ENCODE data around the gene PHTF2. TPM values are rescaled to one million over a fixed set of nuclear protein-coding genes. Genes with fewer than 3 reads are reported as not detected.

Gene PHTF2
- total RNA-seq, 4 donors from 2014 or later: 8.6 to 54.5 (median 14.5) TPM

- Histone ChIP-seq H3K4me1 (no peaks in the 10 kb centered on the region), H3K36me3 (peaks cover 0 to 7% (median 0%) of the 10 kb centered on the region in 3 donors), H3K9me3 (no peaks in the 10 kb centered on the region), H3K4me3 (no peak overlapping the region), H3K27me3 (no peaks in the 10 kb centered on the region), H3K27ac (no peak overlapping the region)
- TF ChIP-seq POLR2A (IDR thresholded peaks at IDR 0.05): no peak
- TF ChIP-seq, protein P1, sequence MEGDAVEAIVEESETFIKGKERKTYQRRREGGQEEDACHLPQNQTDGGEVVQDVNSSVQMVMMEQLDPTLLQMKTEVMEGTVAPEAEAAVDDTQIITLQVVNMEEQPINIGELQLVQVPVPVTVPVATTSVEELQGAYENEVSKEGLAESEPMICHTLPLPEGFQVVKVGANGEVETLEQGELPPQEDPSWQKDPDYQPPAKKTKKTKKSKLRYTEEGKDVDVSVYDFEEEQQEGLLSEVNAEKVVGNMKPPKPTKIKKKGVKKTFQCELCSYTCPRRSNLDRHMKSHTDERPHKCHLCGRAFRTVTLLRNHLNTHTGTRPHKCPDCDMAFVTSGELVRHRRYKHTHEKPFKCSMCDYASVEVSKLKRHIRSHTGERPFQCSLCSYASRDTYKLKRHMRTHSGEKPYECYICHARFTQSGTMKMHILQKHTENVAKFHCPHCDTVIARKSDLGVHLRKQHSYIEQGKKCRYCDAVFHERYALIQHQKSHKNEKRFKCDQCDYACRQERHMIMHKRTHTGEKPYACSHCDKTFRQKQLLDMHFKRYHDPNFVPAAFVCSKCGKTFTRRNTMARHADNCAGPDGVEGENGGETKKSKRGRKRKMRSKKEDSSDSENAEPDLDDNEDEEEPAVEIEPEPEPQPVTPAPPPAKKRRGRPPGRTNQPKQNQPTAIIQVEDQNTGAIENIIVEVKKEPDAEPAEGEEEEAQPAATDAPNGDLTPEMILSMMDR (IDR thresholded peaks at IDR 0.05): peak in 1 of 6 experiments; percentile 10
- no peak for DNase-seq
Observed at GRCh38 chr7:77910124-77910523, 111.6 kb downstream of the PHTF2 start.

- Histone ChIP-seq H3K36me3 (peaks cover 0 to 7% (median 0%) of the 10 kb centered on the region in 3 donors), H3K27me3 (no peaks in the 10 kb centered on the region), H3K27ac (no peak overlapping the region), H3K4me1 (no peaks in the 10 kb centered on the region), H3K4me3 (no peak overlapping the region), H3K9me3 (no peaks in the 10 kb centered on the region)
- DNase-seq: no peak
- TF ChIP-seq, protein P1 (IDR thresholded peaks at IDR 0.05): no peak
- TF ChIP-seq POLR2A (IDR thresholded peaks at IDR 0.05): no peak
Observed at GRCh38 chr7:77912293-77912692, 113.7 kb downstream of the PHTF2 start.

- no peak overlapping the region for H3K4me3 ChIP-seq
- TF ChIP-seq, protein P1 (IDR thresholded peaks at IDR 0.05): no peak
- TF ChIP-seq POLR2A (IDR thresholded peaks at IDR 0.05): no peak
- H3K4me1 ChIP-seq: no peaks in the 10 kb centered on the region
- no peak overlapping the region for H3K27ac ChIP-seq
- H3K9me3 ChIP-seq: no peaks in the 10 kb centered on the region
- no peak for DNase-seq
- no peaks in the 10 kb centered on the region for H3K27me3 ChIP-seq
- H3K36me3 ChIP-seq: peaks cover 0 to 7% (median 0%) of the 10 kb centered on the region in 3 donors
Observed at GRCh38 chr7:77913977-77914607, 115.5 kb downstream of the PHTF2 start.

GRCh38 chr7:77917500-77918262 lies 119.1 kb downstream of the PHTF2 start:
- no peak overlapping the region for H3K27ac ChIP-seq
- no peak overlapping the region for H3K4me3 ChIP-seq
- no peaks in the 10 kb centered on the region for H3K9me3 ChIP-seq

GRCh38 chr7:77918676-77919075 lies 120.1 kb downstream of the PHTF2 start:
- H3K4me3 ChIP-seq: no peak overlapping the region
- peaks cover 0 to 7% (median 0%) of the 10 kb centered on the region in 3 donors for H3K36me3 ChIP-seq
- no peaks in the 10 kb centered on the region for H3K4me1 ChIP-seq
- no peak overlapping the region for H3K27ac ChIP-seq
- no peak for TF ChIP-seq POLR2A (IDR thresholded peaks at IDR 0.05)
- TF ChIP-seq, protein P1 (IDR thresholded peaks at IDR 0.05): no peak
- H3K9me3 ChIP-seq: no peaks in the 10 kb centered on the region
- no peak for DNase-seq
- H3K27me3 ChIP-seq: no peaks in the 10 kb centered on the region

More at GRCh38 chr7:77917500-77918262, 119.1 kb downstream of the PHTF2 start:
- H3K27me3 ChIP-seq: no peaks in the 10 kb centered on the region
- H3K36me3 ChIP-seq: peaks cover 0 to 2% (median 0%) of the 10 kb centered on the region in 3 donors
- H3K4me1 ChIP-seq: no peaks in the 10 kb centered on the region
- no peak for TF ChIP-seq POLR2A (IDR thresholded peaks at IDR 0.05)
- no peak for DNase-seq

GRCh38 chr7:77923419-77923818 lies 124.8 kb downstream of the PHTF2 start:
- H3K4me3 ChIP-seq: no peak overlapping the region
- peaks cover 0 to 13% (median 0%) of the 10 kb centered on the region in 3 donors for H3K36me3 ChIP-seq
- TF ChIP-seq, protein P1 (IDR thresholded peaks at IDR 0.05): no peak
- TF ChIP-seq POLR2A (IDR thresholded peaks at IDR 0.05): no peak

More at GRCh38 chr7:77923419-77923818, 124.8 kb downstream of the PHTF2 start:
- Histone ChIP-seq H3K27me3 (no peaks in the 10 kb centered on the region), H3K27ac (no peak overlapping the region), H3K4me1 (no peaks in the 10 kb centered on the region), H3K9me3 (no peaks in the 10 kb centered on the region)
- no peak for DNase-seq

Data from Peyer's patch (tissue), 4 donors.